Stimulated activated CD4-positive, alpha-beta T cell treated with anti-CD3 and anti-CD28 coated beads, Interleukin-15, amount 100 ng/mL, for 24 hours (primary cell): ENCODE data around the gene CEMIP.

Experiments
- DNase-seq: peaks from one replicate; pipeline ENCODE4 v3.0.0-alpha.2; 2020

CEMIP gene

GRCh38 chr15:80778964-80779657 lies at the start of gene CEMIP:
Gene CEMIP, plus strand, starts transcription at chr15:80779370. Its CDS starts 94,510 bp downstream, at chr15:80873880.
- peak; percentile 80 for DNase-seq

- DNase-seq, result no peak
Measured at GRCh38 chr15:80730387-80730786, 48.8 kb upstream of the CEMIP start.

- DNase-seq, result no peak
Measured at GRCh38 chr15:80730926-80731325, 48.2 kb upstream of the CEMIP start.

- no peak for DNase-seq
Measured at GRCh38 chr15:80732167-80732566, 47.0 kb upstream of the CEMIP start.

GRCh38 chr15:80732818-80733217 lies 46.4 kb upstream of the CEMIP start:
- DNase-seq, result no peak

GRCh38 chr15:80733460-80733859 lies 45.7 kb upstream of the CEMIP start:
- DNase-seq, result no peak

- DNase-seq, result no peak
Measured at GRCh38 chr15:80735344-80735743, 43.8 kb upstream of the CEMIP start.

GRCh38 chr15:80736560-80736959 lies 42.6 kb upstream of the CEMIP start:
- DNase-seq, result no peak

GRCh38 chr15:80739919-80740318 lies 39.3 kb upstream of the CEMIP start:
- no peak for DNase-seq

- DNase-seq, result no peak
Measured at GRCh38 chr15:80742081-80742480, 37.1 kb upstream of the CEMIP start.

- no peak for DNase-seq
Measured at GRCh38 chr15:80743189-80743833, 35.9 kb upstream of the CEMIP start.

- no peak for DNase-seq
Measured at GRCh38 chr15:80744415-80744814, 34.8 kb upstream of the CEMIP start.

- no peak for DNase-seq
Measured at GRCh38 chr15:80744826-80745225, 34.3 kb upstream of the CEMIP start.

GRCh38 chr15:80745888-80746287 lies 33.3 kb upstream of the CEMIP start:
- DNase-seq, result no peak

GRCh38 chr15:80747317-80748053 lies 31.7 kb upstream of the CEMIP start:
- no peak for DNase-seq

GRCh38 chr15:80749589-80749988 lies 29.6 kb upstream of the CEMIP start:
- DNase-seq, result no peak

GRCh38 chr15:80750575-80750974 lies 28.6 kb upstream of the CEMIP start:
- DNase-seq, result no peak

- DNase-seq, result no peak
Measured at GRCh38 chr15:80752204-80752603, 27.0 kb upstream of the CEMIP start.

- no peak for DNase-seq
Measured at GRCh38 chr15:80753161-80753560, 26.0 kb upstream of the CEMIP start.

- no peak for DNase-seq
Measured at GRCh38 chr15:80754014-80754413, 25.2 kb upstream of the CEMIP start.

GRCh38 chr15:80755885-80756284 lies 23.3 kb upstream of the CEMIP start:
- DNase-seq, result no peak

GRCh38 chr15:80758130-80758745 lies 20.9 kb upstream of the CEMIP start:
- no peak for DNase-seq

GRCh38 chr15:80760960-80761359 lies 18.2 kb upstream of the CEMIP start:
- DNase-seq, result no peak

- DNase-seq, result no peak
Measured at GRCh38 chr15:80761754-80762153, 17.4 kb upstream of the CEMIP start.
